Inferior parietal cortex (tissue), 1 donor: ENCODE data around the gene SLC1A5.

ENCODE experiments used
- DNase-seq: peaks from one replicate; pipeline ENCODE4 v3.0.0-alpha.2; 2016; ENCODE audit errors: extremely low spot score

The SLC1A5 gene

GRCh38 chr19:46742926-46743480, 45.4 kb downstream of the SLC1A5 start:
- no peak for DNase-seq

DNA sequence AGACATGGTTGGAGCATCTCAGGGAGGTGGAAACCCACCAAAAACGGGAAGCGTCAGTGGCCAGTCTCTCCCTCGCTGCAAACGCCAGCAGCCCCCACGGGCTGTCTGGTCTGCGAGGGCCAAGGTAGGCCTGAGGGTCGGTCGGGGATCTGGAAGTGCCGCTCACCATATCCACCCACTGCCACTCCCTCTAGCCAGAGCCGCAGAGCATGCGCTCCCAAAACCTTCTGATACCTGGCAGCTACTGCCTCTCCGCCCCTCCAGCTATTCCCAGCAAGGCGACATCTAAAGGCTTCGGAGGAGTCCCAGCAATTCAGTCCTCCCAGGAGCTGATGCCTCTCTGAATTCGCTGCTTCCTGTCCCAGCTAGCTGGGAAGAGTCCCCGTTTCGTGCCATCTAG, 46.9 kb downstream of the SLC1A5 start:
- no peak for DNase-seq

DNA sequence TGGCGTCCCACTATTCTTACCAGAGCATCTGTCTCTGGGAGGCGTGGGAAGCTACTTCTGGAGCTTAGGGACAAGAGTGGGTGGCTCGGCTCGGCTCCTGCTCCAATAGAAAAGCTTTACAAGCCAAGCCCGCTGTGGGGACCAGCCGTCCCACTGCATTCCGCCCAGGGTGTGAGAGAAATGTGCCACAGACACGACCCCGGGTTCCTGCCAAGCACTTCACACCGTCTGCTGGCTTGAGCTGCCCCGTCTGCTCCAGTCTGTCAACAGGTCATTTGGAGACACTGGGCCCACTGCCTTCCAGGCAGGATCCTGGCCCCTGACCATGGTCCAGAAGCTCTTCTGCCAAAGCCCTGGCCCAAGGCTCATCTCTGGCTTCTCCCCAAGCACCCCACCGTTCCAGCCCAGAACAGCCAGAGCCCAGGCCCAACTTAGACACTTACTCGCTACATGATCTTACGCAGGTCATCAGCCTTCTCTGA, 49.1 kb downstream of the SLC1A5 start:
- no peak for DNase-seq

DNA sequence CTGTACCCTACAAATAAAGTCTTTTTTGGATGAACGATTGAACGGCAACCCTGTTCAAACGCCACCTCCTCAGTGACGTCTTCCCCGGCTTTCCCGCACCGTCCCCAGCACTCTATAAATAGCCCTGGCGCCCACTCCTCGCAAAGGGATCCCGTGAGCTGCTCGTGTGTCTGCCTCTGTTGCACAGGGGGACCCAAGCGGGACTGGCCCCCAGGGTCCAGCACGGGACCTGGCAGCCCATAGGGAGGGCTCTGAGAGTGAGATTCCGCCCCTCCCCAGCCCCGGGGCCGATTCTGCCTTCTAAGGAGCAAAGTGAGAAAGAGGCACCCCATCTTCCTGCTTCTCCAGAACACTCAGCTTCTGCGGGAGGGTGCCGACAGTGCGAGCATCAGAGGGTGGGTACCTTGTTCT, 50.6 kb downstream of the SLC1A5 start:
- DNase-seq: no peak

GRCh38 chr19:46737298-46737654, 51.1 kb downstream of the SLC1A5 start:
- no peak for DNase-seq

DNA sequence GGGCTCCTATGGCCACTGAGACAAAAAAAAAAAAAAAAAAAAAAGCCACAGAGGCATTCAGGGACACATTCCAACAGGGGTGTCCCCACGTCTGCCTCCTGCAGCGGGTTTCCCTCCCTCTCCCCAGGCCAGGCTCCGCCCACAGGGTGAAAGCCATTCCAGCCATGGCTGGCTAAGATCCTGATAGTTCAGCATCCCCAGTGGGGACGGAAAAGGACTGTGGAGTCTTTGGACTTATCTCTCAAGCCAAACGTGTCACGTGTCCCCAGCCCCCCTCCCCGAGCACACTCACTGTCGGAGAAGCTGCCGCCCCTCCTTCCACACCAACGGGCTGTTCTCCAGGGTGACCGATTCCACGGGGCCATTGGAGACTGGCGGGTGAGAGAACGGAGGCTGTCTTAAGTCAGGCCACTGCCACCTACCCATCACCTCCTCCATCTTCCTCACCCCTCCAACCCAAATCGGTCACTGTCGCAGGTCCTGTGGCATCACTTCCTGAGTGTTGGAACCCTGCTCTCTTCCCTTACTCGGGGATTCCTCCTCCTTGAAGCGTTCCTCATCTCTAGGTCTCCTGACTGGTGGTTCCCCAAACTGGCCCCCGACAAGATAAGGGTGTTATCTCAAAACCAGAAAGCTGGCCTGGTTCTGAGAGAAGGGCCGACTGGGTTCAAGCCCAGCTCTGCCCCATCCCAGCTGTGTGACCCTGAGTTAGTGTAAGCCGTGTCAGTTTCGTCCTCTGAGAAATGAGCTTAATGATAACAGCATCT, 51.7 kb downstream of the SLC1A5 start:
- no peak for DNase-seq

- no peak for DNase-seq
Measured at GRCh38 chr19:46733690-46734292, 54.6 kb downstream of the SLC1A5 start.

GRCh38 chr19:46732966-46733689, 55.3 kb downstream of the SLC1A5 start:
- DNase-seq: no peak

DNA sequence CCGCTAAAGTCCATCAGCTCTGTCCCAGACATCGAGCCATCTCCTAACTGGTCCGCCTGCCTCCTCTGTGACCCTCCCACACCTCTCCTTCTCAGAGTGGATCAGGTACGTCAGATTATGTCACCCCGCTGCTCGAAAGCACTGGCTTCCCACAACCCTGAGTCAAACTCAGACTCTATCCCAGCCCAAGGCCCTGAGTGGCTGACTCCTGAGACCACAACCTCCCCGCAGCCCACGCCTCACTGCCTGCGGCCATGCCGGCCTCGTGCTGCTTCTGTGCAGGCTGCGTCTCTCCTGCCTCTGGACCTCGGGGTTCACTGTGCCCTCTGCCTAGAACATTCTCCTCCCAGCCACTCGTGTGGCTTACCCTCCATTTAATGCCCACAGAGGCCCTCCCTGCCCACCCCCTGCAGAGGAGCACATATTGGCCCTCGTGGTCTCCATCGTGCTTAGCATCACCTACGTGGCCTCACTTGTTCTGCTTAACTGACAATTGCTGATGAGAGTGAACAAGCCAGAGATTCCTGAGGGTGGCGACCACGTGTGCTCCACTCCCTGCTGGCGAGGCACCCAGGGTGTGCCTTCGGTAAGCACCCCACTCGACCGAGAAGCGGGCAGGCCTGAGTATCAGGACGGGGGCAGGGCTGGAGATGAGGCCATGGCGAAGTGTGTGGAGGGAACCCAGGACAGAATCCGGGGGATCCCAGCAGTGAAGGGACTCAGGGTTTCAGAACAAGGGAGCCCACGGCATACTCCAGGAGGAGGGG, 56.0 kb downstream of the SLC1A5 start:
- no peak for DNase-seq

GRCh38 chr19:46731584-46731983, 56.8 kb downstream of the SLC1A5 start:
- no peak for DNase-seq

GRCh38 chr19:46731007-46731501, 57.3 kb downstream of the SLC1A5 start:
- DNase-seq: no peak

DNA sequence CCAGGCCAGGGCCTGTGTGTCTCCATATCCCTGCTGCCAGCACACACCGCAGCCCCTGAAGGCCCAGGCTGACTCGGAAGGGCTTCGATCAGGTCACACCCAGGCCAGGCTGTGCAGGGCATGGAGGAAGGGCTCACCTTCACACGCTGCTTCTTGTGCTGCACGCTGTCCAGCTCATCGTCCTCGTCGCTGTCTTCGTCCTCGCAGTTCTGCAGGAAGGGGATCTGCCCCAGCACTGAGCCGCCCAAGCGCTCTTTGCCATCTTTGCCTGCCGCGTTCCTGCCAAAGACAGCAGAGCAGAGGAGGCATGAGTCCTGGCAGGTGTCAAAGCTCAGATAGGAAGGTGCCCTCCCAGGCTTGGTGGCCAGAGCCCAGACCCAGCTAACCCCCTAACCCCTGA, 57.8 kb downstream of the SLC1A5 start:
- DNase-seq: no peak

DNA sequence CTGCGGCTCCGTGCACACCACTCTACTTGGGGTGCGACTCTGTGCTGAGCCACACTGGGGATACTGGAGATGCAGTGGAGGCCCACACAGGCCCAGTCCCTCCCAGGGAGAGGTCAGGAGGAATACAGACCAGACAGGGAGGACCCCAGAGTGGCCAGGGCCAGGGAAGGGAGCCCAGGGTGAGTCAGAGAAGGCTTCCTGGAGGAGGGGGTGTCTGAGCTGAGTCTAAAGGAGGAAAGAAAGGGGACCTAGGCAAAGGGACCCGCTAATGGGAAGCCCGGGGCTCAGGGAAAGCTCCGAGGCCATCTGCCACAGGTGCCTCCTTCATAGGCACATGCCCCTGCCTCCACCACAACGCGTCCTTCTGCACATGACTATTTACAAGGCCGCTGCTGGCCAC, 58.2 kb downstream of the SLC1A5 start:
- no peak for DNase-seq

DNA sequence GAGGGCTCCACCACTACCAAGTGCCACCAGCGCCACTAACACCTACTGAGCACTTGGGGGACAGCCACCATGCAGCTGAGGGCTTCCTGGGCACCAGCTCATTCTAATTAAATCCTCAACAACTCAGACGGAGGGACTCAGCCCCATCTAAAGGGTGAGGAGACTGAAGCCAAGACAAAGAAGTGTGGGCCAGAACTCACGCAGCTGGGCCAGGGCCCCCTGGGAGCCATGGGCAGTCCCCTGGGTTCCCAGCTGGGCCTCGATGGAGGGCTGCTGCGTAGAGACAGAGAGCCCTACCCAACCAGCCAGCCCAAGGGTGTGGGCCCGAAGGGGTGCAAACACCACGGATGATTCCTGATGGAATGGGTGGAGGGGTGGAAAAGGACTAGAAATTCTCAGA, 58.7 kb downstream of the SLC1A5 start:
- DNase-seq: no peak

GRCh38 chr19:46728693-46729339, 59.6 kb downstream of the SLC1A5 start:
- no peak for DNase-seq

- DNase-seq: no peak
Measured at GRCh38 chr19:46728208-46728607, 60.2 kb downstream of the SLC1A5 start.

DNA sequence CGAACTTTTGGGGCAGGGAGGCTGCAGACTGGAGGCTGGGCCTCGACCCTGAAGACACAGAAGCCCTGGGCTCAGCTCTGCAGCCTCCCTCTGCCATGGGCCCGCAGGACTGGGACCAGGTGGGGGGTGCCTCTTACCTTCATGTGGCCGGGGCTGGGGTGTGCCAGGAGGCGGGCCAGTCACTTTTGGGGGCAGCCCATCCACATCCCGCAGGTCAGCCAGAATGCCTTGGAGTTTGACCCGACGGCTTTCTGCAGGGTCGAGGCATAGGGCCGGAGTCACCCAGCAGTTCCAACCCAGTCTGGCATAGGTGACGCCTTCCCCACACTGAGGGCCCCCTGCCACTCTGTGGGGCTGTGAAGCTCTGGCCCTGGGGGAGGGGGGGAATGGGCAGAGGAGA, 60.6 kb downstream of the SLC1A5 start:
- DNase-seq: no peak

DNA sequence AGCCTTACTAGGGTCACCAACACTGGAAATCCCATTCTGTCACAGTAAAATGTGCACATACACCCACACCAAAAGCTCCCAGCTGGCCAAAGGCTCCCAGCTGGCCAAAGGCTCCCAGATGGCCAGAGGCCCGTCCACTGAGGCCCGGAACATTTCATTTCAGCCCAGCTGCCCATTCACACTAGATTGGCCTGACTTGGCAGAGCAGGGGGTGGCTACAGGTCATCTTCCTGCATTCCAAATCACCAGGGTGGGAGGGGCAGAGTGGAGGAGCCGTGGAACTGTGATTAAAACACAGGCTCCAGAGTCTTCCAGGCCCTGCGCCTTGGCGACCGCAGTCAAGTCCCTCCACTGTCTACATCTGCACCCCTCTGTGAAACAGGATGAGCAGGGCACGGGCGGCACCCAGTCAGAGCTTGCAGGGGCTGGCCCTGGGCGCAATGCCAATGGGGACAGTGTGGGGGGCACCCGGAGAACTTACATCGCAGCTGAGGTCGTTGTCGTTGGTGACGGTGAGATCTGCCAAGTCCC, 61.4 kb downstream of the SLC1A5 start:
- no peak for DNase-seq

GRCh38 chr19:46726551-46726950, 61.8 kb downstream of the SLC1A5 start:
- no peak for DNase-seq

DNA sequence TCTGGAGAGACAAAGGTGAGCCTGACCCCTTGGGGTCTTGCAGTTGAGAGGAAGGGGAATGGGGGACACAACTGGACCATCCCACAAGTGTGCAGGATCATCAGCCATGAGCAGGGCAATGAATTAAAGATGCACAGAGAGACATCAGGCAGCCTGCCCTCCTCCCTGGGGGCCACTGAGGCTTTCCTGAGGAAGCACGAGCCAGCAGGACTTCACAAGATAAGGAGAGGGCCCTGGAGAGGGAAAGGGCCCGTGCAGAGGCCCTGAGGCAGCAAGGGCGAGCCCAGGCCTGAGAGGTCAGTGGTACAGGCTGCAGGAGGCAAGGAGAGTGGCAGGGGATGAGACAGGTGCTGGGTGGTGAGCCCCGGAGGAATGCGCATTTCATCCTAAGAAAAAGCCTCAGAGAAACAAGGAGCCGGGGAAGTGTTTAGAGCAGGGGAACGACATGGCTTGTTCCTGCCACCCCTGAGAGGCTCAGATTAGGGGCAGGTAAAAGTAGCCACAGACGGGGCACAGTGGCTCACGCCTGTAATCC, 62.5 kb downstream of the SLC1A5 start:
- no peak for DNase-seq
